Germinal center (tissue), 1 donor: ENCODE results near the gene DIO2.

ENCODE experiments used
- DNase-seq: peaks from one replicate; pipeline ENCODE4 v3.0.0; 2012; ENCODE audit warnings: mixed read lengths, low spot score

The DIO2 gene

GRCh38 chr14:80167793-80168448 lies 43.4 kb downstream of the DIO2 start:
- no peak for DNase-seq

GRCh38 chr14:80164991-80165721 lies 46.1 kb downstream of the DIO2 start:
- DNase-seq: no peak

- no peak for DNase-seq
Observed at GRCh38 chr14:80152763-80153162, 58.5 kb downstream of the DIO2 start.

GRCh38 chr14:80152166-80152565 lies 59.1 kb downstream of the DIO2 start:
- DNase-seq: no peak

- no peak for DNase-seq
Observed at GRCh38 chr14:80150301-80150700, 61.0 kb downstream of the DIO2 start.
